ENCODE data around the gene FRY.

- TF ChIP-seq DZIP1 (CRISPR knock-in tag; IDR thresholded peaks at IDR 0.05) (no peak), PATZ1 (CRISPR knock-in tag; IDR thresholded peaks at IDR 0.05) (no peak), REST (IDR thresholded peaks at IDR 0.05; ENCODE audit: borderline replicate concordance in 1 of 2, low read depth in 1 of 2, low read length in 2 of 2) (no peak), CTCF (CRISPR knock-in tag; IDR thresholded peaks at IDR 0.05) (no peak), ZNF614 (CRISPR knock-in tag; IDR thresholded peaks at IDR 0.05; ENCODE audit: borderline replicate concordance) (no peak), ZNF782 (CRISPR knock-in tag; IDR thresholded peaks at IDR 0.05; ENCODE audit: borderline replicate concordance) (no peak), NFIC (IDR thresholded peaks at IDR 0.05; ENCODE audit: low read length) (no peak), AKNA (CRISPR knock-in tag; IDR thresholded peaks at IDR 0.05; ENCODE audit: borderline replicate concordance) (no peak), POLR2A (IDR thresholded peaks at IDR 0.05; ENCODE audit: insufficient read depth in 1 of 2, low read depth in 2 of 2, low read length in 2 of 2) (no peak), RAD21 (CRISPR knock-in tag; IDR thresholded peaks at IDR 0.05) (no peak), TBP (CRISPR knock-in tag; IDR thresholded peaks at IDR 0.05) (no peak)
These were observed 142.8 kb downstream of the FRY start for GRCh38 chr13:32174366-32174765.

Measured in HepG2 (cell line).